ENCODE measurements around the gene DOK5. TPM values are rescaled to one million over a fixed set of nuclear protein-coding genes. Genes with fewer than 3 reads are reported as not detected.

Gene DOK5
- total and polyA plus RNA-seq, 9 of the 15 experiments (the other 6 are each of a cell fraction or from before 2014, with no cell fraction given), result not detected

- TF ChIP-seq REST (IDR thresholded peaks at IDR 0.05; ENCODE audit: borderline replicate concordance) (peak; percentile 59; the same call in 1 of the 2 replicates), REST (CRISPR knock-in tag; IDR thresholded peaks at IDR 0.05; ENCODE audit: low read depth) (no peak), ZBTB11 (CRISPR knock-in tag; IDR thresholded peaks at IDR 0.05) (peak in 1 of 3 experiments; percentile 84; a peak in 2 of 6 replicates), HNRNPK (IDR thresholded peaks at IDR 0.05; ENCODE audit: low read depth, low read length, poor library complexity, severe bottlenecking) (no peak), RFX1 (IDR thresholded peaks at IDR 0.05) (peak; percentile 18; the same call in 1 of the 2 replicates)
Measured at GRCh38 chr20:54680872-54681619, 205.7 kb downstream of the DOK5 start (continued).

All from K562 (cell line).